IMR-90 (cell line): ENCODE results near the gene PPP1R27. TPM values are rescaled to one million over a fixed set of nuclear protein-coding genes. Genes with fewer than 3 reads are reported as not detected.

ENCODE experiments used
- ATAC-seq: fragments of 200-7000 bp; cut with Tn5 transposase; 2 replicates; pipeline ENCODE4 v1.9.1; 2020; ENCODE audit warnings: low read depth, mild to moderate bottlenecking, moderate library complexity
- BruUV-seq: library from RNA; stranded (reverse); fragments of 400-500 nt; replicated peaks from 2 replicates; lab custom pipeline; 2021; lab: Mats Ljungman, UMichigan
- CTCF ChIA-PET: fragments of 300-600 bp; formaldehyde crosslinking; extraction: SDS; loops from one replicate; lab custom pipeline; 2021; ENCODE audit warnings: antibody characterized with exemption; lab: Yijun Ruan, JAX
- POLR2A ChIA-PET: fragments of 300-600 bp; sonication (Branson Sonifier 250); formaldehyde crosslinking; loops from one replicate; lab custom pipeline; 2022; ENCODE audit warnings: antibody characterized with exemption; ENCODE audit not compliant: unreplicated experiment; lab: Charles Lee
- DNase-seq: peaks from one replicate; pipeline ENCODE4 v3.0.0; 2013
- H2AFZ ChIP-seq: replicated peaks from 2 replicates; pipeline ENCODE3; 2013; ENCODE audit warnings: low read length, mild to moderate bottlenecking; ENCODE audit not compliant: poor library complexity
- H2AK5ac ChIP-seq: 2 replicates; pipeline ENCODE4 v1.6.1; 2013; ENCODE audit warnings: low read depth, low read length, inconsistent platforms
- H2AK9ac ChIP-seq: replicated peaks from 2 replicates; pipeline ENCODE3; 2013; ENCODE audit warnings: mild to moderate bottlenecking, low read depth, low read length, moderate library complexity; ENCODE audit not compliant: poor library complexity
- H2BK120ac ChIP-seq: 2 replicates; pipeline ENCODE4 v1.6.1; 2013; ENCODE audit warnings: low read depth, low read length, inconsistent platforms
- H2BK15ac ChIP-seq: 3 replicates; pipeline ENCODE4 v1.6.1; 2013; ENCODE audit warnings: low read depth, low read length, inconsistent platforms
- H2BK20ac ChIP-seq: 2 replicates; pipeline ENCODE4 v1.6.1; 2013; ENCODE audit warnings: low read depth, mild to moderate bottlenecking, inconsistent platforms, low read length, moderate library complexity
- H2BK5ac ChIP-seq: 2 replicates; pipeline ENCODE4 v1.6.1; 2013; ENCODE audit warnings: mild to moderate bottlenecking, low read depth, low read length, inconsistent platforms; ENCODE audit not compliant: poor library complexity, severe bottlenecking
- H3K14ac ChIP-seq: replicated peaks from 2 replicates; pipeline ENCODE4 v1.6.1; 2013; ENCODE audit warnings: low read depth, low read length, inconsistent platforms
- H3K18ac ChIP-seq: 2 replicates; pipeline ENCODE4 v1.6.1; 2013; ENCODE audit warnings: low read depth, low read length, control low read depth
- H3K23ac ChIP-seq: 2 replicates; pipeline ENCODE4 v1.6.1; 2013; ENCODE audit warnings: low read depth, low read length, inconsistent platforms
- H3K27ac ChIP-seq: 2 replicates; pipeline ENCODE4 v1.5.1; 2013; ENCODE audit warnings: mild to moderate bottlenecking, control low read depth, low read length; ENCODE audit not compliant: insufficient read depth
- H3K27me3 ChIP-seq: 2 replicates; pipeline ENCODE4 v1.6.1; 2013; ENCODE audit warnings: low read length; ENCODE audit not compliant: control insufficient read depth, insufficient read depth
- H3K36me3 ChIP-seq: 2 replicates; pipeline ENCODE4 v1.6.1; 2013; ENCODE audit warnings: low read length, mixed read lengths; ENCODE audit not compliant: control insufficient read depth, insufficient read depth
- H3K4ac ChIP-seq: 2 replicates; pipeline ENCODE4 v1.6.1; 2013; ENCODE audit warnings: low read depth, low read length, inconsistent platforms
- H3K4me1 ChIP-seq: 2 replicates; pipeline ENCODE4 v1.6.1; 2013; ENCODE audit warnings: low read length, mixed read lengths; ENCODE audit not compliant: control insufficient read depth, insufficient read depth
- H3K4me2 ChIP-seq: 2 replicates; pipeline ENCODE4 v1.6.1; 2013; ENCODE audit warnings: low read depth, mild to moderate bottlenecking, control low read depth, low read length, moderate library complexity
- H3K4me3 ChIP-seq: 2 replicates; pipeline ENCODE4 v1.5.1; 2013; ENCODE audit warnings: low read depth, mild to moderate bottlenecking, control low read depth, low read length, moderate library complexity; ENCODE audit not compliant: insufficient read depth
- H3K56ac ChIP-seq: 2 replicates; pipeline ENCODE4 v1.6.1; 2013; ENCODE audit warnings: low read length, inconsistent platforms; ENCODE audit not compliant: insufficient read depth; ENCODE audit errors: extremely low read depth
- H3K79me1 ChIP-seq, 2 experiments: 2 replicates each; pipeline ENCODE4 v1.6.1; 2013; ENCODE audit warnings: low read length in 2 of 2, inconsistent platforms in 1 of 2, low read depth in 1 of 2
- H3K9ac ChIP-seq: 2 replicates; pipeline ENCODE4 v1.6.1; 2013; ENCODE audit warnings: low read depth, low read length, control low read depth
- H3K9me1 ChIP-seq: 2 replicates; pipeline ENCODE4 v1.6.1; 2013; ENCODE audit warnings: low read length, inconsistent platforms; ENCODE audit not compliant: insufficient read depth
- H3K9me3 ChIP-seq: 2 replicates; pipeline ENCODE4 v1.6.1; 2013; ENCODE audit warnings: low read length; ENCODE audit not compliant: control insufficient read depth, insufficient read depth
- H4K20me1 ChIP-seq: 2 replicates; pipeline ENCODE4 v1.6.1; 2013; ENCODE audit warnings: low read length, inconsistent platforms; ENCODE audit not compliant: insufficient read depth
- H4K5ac ChIP-seq: 2 replicates; pipeline ENCODE4 v1.6.1; 2013; ENCODE audit warnings: mild to moderate bottlenecking, low read depth, low read length, control low read depth
- H4K8ac ChIP-seq, 2 experiments: 2 replicates each; pipeline ENCODE4 v1.6.1; 2013; ENCODE audit warnings: low read depth in 2 of 2, low read length in 2 of 2, control low read depth in 1 of 2, inconsistent platforms in 1 of 2
- H4K91ac ChIP-seq: 2 replicates; pipeline ENCODE4 v1.6.1; 2013; ENCODE audit warnings: low read depth, low read length, inconsistent platforms; ENCODE audit not compliant: insufficient read depth
- CEBPB ChIP-seq: IDR thresholded peaks from 2 replicates; pipeline ENCODE4 v1.6.1; 2012; ENCODE audit warnings: low read depth, low read length, improper control_type of control experiment
- SMC3 ChIP-seq: fragments of 150-350 bp; IDR thresholded peaks from 2 replicates; pipeline ENCODE4 v1.6.1; 2016; ENCODE audit warnings: low read depth, mild to moderate bottlenecking, antibody characterized with exemption, low read length, moderate library complexity
- WGBS, 2 experiments: methylation state at CpG; one replicate each; pipeline versions ENCODE4 v1.1.5 to v1.1.7; 2013; ENCODE audit warnings: missing lambda C conversion rate in 2 of 2; ENCODE audit not compliant: insufficient read length in 1 of 2; ENCODE audit errors: extremely low coverage in 2 of 2; 5-methylcytosine and 5-hydroxymethylcytosine counted together
- dilution Hi-C: fragments of 300-500 bp; cut with HindIII; formaldehyde crosslinking; loops from one replicate; pipeline ENCODE4 v1.14.3; 2018; ENCODE audit warnings: low sequenced_read_pairs; ENCODE audit not compliant: unreplicated experiment
- in situ Hi-C: fragments of 300-500 bp; cut with MboI; formaldehyde crosslinking; loops from 3 replicates; pipeline ENCODE4 v1.14.3; 2019; ENCODE audit warnings: low sequenced_read_pairs, inconsistent platforms, mixed read lengths
- intact Hi-C: fragments of 100-400 bp; cut with micrococcal nuclease; formaldehyde crosslinking; loops from 2 replicates; pipeline ENCODE4 v1.10.0; 2022
- polyA plus RNA-seq, 3 experiments: library from polyadenylated mRNA; depleted of rRNA; stranded (reverse); fragments of >200 nt; gene quantifications; 2 replicates each; pipeline ENCODE4 v1.2.3, GENCODE V29; 2012; ENCODE audit warnings: low replicate concordance in 1 of 3
- total RNA-seq: library from RNA; depleted of rRNA; stranded (reverse); fragments of >200 nt; gene quantifications from 2 replicates; pipeline ENCODE4 v1.2.3, GENCODE V29; 2012

The PPP1R27 gene
- total and polyA plus RNA-seq, 2 of the 4 experiments (the other 2 are of a cell fraction): 0.21 TPM; not detected in 1

DNA sequence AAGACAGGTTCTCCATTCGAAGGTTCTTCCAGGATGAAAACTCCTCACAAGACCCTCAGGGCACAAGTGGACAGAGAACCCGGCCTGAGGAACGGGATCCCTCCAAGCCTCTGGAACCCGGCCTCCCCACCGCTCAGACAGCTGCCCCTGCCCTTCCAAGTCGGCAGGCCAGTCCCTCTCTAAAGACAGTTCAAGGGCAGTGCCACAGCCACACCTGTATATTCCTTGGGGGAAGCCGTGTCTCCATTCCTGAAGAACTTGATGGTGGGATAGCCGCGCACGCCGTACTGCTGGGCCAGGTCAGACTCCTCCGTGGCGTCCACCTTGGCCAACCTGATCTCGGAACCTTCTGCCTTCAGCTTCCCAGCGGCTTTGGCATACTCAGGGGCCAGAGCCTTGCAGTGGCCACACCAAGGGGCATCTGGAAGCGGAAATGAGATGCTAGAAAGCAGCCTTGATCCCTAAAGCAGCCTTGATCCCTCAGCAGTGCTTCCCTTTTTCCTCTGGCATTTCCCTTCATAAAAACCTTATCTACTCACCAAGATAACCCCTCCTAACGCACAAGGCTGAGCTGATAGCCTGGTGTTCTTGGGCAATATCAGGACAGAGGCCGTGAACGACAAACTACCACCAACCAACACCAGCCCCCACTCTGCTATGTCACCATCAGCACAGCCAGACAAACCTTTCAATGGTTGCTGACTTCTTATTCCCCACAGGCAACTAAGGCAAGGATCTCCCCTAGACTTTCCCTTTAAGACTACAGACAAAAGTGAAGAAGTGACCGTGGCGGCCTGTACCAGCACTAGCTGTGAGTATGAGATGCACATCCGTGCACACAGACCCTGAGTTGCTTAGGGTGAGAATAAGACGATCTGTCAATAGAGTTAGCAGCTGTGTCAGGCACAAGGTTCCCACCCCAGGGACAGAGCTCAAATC is 24.4 kb upstream of the PPP1R27 start:
- H4K91ac ChIP-seq: peak overlapping the region; percentile 89
- peak overlapping the region in 1 of 2 experiments; percentile 69; a peak in 1 of 4 replicates for H4K8ac ChIP-seq
- H3K9ac ChIP-seq: peak overlapping the region; percentile 86
- peak overlapping the region; percentile 94 for H3K23ac ChIP-seq
- peak overlapping the region; percentile 97 for H3K14ac ChIP-seq
- peaks cover 21% of the 10 kb centered on the region for H3K9me1 ChIP-seq
- H3K4me3 ChIP-seq: peak overlapping the region; percentile 82
- peaks cover 43% of the 10 kb centered on the region for H3K36me3 ChIP-seq
- H3K4ac ChIP-seq: peak overlapping the region; percentile 92
- TSS peak; percentile 31 for BruUV-seq
- peaks cover 23 to 69% of the 10 kb centered on the region in 2 experiments for H3K79me1 ChIP-seq
- H3K4me1 ChIP-seq: peaks cover 18% of the 10 kb centered on the region
- WGBS, 2 experiments: 66% methylated on average over 6 of the region's 23 CpGs; no CpG with 5 or more reads in 1 of the 2 experiments
- H3K4me2 ChIP-seq: peak overlapping the region; percentile 98
- dilution Hi-C loops: no loop called here
- H2BK5ac ChIP-seq: peak overlapping the region; percentile 81
- no peak overlapping the region for H2BK15ac ChIP-seq
- H2BK120ac ChIP-seq: no peak overlapping the region
- no peak for DNase-seq
- intact Hi-C loops: no loop called here
- no peak overlapping the region; the same call in 1 of the 2 replicates for H3K18ac ChIP-seq
- peak overlapping the region; percentile 86 for H2AK5ac ChIP-seq
- ATAC-seq: no peak
- peak overlapping the region; percentile 39; the same call in 1 of the 2 replicates for H4K5ac ChIP-seq
- ChIA-PET POLR2A (interaction anchor here (0.6 kb wide), 1 partner anchor 128 kb away, joined by 4 read pairs; no protein-coding TSS in a partner anchor), CTCF (no interaction called here)
- H3K27me3 ChIP-seq: no peaks in the 10 kb centered on the region
- peak; percentile 46; the same call in 1 of the 2 replicates for TF ChIP-seq CEBPB
- no peak for TF ChIP-seq SMC3
- H4K20me1 ChIP-seq: peaks cover 50% of the 10 kb centered on the region
- in situ Hi-C loops: no loop called here
- peak overlapping the region; percentile 89 for H3K27ac ChIP-seq
- peak overlapping the region; percentile 91 for H2AK9ac ChIP-seq
- H3K56ac ChIP-seq: peak overlapping the region; percentile 57; the same call in 1 of the 2 replicates
- H3K9me3 ChIP-seq: no peaks in the 10 kb centered on the region
- no peak overlapping the region for H2BK20ac ChIP-seq
- peak overlapping the region; percentile 43 for H2AFZ ChIP-seq
